Stimulated activated CD4-positive, alpha-beta T cell treated with anti-CD3 and anti-CD28 coated beads, Interleukin-2, amount 100 ng/mL, for 24 hours (primary cell): ENCODE measurements around the gene FGB.

ENCODE experiments used
- DNase-seq, 2 donors: peaks; one replicate each; pipeline ENCODE4 v3.0.0-alpha.2; 2020

The FGB gene

GRCh38 chr4:154562697-154563254 lies at the start of gene FGB:
FGB (plus strand) TSS chr4:154563011; CDS start chr4:154563019, 8 bp downstream.
- no peak for DNase-seq

GRCh38 chr4:154516318-154517029 lies 46.3 kb upstream of the FGB start:
- DNase-seq = no peak

GRCh38 chr4:154517591-154517990 lies 45.2 kb upstream of the FGB start:
- no peak for DNase-seq

- no peak for DNase-seq
These were observed 43.6 kb upstream of the FGB start for GRCh38 chr4:154519214-154519613.

GRCh38 chr4:154521607-154522006 lies 41.2 kb upstream of the FGB start:
- DNase-seq = no peak

GRCh38 chr4:154526151-154526550 lies 36.7 kb upstream of the FGB start:
- no peak for DNase-seq

- DNase-seq = no peak
These were observed 35.5 kb upstream of the FGB start for GRCh38 chr4:154527308-154527707.

GRCh38 chr4:154528869-154529268 lies 33.9 kb upstream of the FGB start:
- no peak for DNase-seq

GRCh38 chr4:154529728-154530519 lies 32.9 kb upstream of the FGB start:
- DNase-seq = no peak

GRCh38 chr4:154534296-154534695 lies 28.5 kb upstream of the FGB start:
- DNase-seq = no peak

GRCh38 chr4:154542271-154542879 lies 20.4 kb upstream of the FGB start:
- DNase-seq = no peak

GRCh38 chr4:154545689-154546088 lies 17.1 kb upstream of the FGB start:
- DNase-seq = no peak

- DNase-seq = peak; percentile 96
These were observed 12.7 kb upstream of the FGB start, which contains the start of gene PLRG1 for GRCh38 chr4:154549894-154550790. PLRG1 (minus strand) TSS chr4:154550400; CDS start chr4:154550308, 92 bp downstream.

GRCh38 chr4:154551872-154552686 lies 10.7 kb upstream of the FGB start:
- DNase-seq = peak; percentile 71 to 75

GRCh38 chr4:154559141-154559493 lies 3.7 kb upstream of the FGB start:
- DNase-seq = no peak

- no peak for DNase-seq
These were observed 3.1 kb upstream of the FGB start for GRCh38 chr4:154559494-154560418.

GRCh38 chr4:154560419-154560801 lies 2.4 kb upstream of the FGB start:
- DNase-seq = no peak

- no peak for DNase-seq
These were observed 2.0 kb upstream of the FGB start for GRCh38 chr4:154560824-154561231.

GRCh38 chr4:154564311-154564710 lies 1.5 kb downstream of the FGB start:
- no peak for DNase-seq

GRCh38 chr4:154565704-154566103 lies 2.9 kb downstream of the FGB start:
- no peak for DNase-seq
